Skin epidermis (tissue), 12 donors: ENCODE results near the gene INHBB.

ENCODE experiments used
- H3K27ac ChIP-seq, 21 experiments: fragments of 200-600 bp; sonication (generic) in 11 of 21; one replicate each; pipeline ENCODE4 v1.5.0; 2020; ENCODE audit warnings: mild to moderate bottlenecking in 3 of 21, inconsistent platforms in 2 of 21, moderate library complexity in 2 of 21
- H3K4me3 ChIP-seq, 7 experiments: fragments of 200-600 bp; sonication (generic) in 2 of 7; one replicate each; pipeline ENCODE4 v1.5.0; 2020; ENCODE audit warnings: inconsistent platforms in 2 of 7, mild to moderate bottlenecking in 2 of 7, moderate library complexity in 1 of 7

The INHBB gene

DNA sequence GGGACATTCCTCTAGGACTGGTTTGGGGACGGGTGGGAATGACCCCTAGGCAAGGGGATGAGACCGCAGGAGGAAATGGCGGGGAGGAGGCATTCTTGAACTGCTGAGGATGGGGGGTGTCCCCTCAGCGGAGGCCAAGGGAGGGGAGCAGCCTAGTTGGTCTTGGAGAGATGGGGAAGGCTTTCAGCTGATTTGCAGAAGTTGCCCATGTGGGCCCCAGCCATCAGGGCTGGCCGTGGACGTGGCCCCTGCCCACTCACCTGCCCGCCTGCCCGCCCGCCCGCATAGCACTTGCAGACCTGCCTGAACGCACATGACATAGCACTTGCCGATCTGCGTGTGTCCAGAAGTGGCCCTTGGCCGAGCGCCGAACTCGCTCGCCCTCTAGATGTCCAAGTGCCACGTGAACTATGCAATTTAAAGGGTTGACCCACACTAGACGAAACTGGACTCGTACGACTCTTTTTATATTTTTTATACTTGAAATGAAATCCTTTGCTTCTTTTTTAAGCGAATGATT lies 4.9 kb downstream of the INHBB start:
- no peak overlapping the region for H3K27ac ChIP-seq
- H3K4me3 ChIP-seq: no peak overlapping the region

DNA sequence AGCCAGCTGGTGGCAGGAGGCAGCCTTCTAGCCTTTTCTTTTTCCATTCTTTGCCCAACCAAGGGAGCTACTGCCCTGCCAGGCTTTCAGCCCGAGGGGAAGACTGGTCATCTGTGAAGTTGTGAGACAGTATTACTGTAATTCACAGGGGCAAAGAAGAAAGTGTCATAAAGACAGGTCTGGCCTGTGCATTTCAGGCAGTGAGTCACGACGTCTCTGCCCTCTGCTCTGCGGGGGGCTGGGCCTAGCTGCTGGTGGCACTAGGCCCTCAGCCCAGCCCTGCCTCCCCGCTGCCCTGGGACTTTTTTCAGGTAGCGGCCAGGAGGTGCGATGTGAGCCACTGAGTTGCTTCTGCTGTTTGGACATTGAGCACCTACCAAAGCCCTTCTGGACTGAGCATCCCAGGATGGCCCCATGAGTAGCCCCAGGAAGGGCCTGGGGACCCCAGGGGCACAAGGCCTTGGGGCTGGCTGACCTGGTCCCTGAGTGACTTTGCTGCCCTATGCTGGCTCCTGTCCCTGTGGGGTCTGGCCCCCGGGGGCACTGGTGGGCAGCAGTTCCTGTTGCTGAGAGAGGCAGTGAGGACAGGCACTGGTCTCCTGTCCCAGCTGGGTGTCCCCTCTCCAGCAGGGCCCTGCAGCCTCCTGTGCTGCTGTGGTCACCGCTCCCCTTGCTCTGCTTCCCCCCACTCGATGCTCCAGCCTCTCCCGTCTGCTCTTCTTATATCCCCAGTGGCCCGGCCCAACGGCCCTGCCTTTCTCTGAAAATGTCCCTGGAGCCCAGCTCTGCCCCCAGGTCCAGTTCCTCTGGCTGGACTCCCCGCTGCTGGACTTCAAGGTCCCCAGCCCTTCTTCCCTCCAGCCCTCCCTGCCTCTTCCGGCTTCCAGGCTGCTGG lies 7.0 kb downstream of the INHBB start:
- no peak overlapping the region for H3K27ac ChIP-seq
- no peak overlapping the region for H3K4me3 ChIP-seq

DNA sequence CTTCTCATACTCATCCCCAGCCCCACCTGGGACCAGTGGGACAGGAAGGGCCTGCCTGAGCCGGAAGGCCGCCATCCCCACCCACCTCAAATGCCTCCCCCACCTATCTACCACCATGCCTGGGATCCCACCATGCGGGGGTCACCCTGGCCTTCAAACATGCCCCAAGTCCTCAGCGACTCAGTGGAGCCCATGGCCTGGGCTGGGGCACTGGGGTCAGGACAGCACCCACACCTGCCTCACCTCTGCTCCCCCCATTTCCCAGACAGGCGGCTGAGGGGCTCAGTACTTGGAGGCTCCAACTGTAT lies 7.6 kb downstream of the INHBB start:
- Histone ChIP-seq H3K27ac (no peak overlapping the region), H3K4me3 (no peak overlapping the region)

DNA sequence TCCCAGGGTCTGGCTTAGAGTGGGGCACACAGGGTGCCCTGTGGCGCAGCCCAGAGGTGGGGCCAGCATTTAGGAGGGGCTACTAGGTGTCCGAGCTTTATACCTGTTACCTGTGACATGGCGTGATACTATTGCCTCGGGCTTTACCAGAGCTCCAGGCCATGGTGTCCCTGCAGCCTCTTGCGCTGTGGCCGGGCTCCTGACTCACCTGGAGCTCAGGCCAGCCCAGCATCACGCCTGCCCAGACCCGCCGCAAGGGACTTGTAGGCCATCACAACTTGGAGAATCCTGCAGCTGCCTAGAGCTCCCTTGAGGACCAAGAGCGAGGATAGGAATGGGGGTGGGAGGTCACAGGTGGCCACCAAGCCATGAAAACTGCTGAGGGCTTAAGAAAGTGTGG lies 8.0 kb downstream of the INHBB start:
- no peak overlapping the region for H3K27ac ChIP-seq

GRCh38 chr2:120354467-120354866 lies 8.5 kb downstream of the INHBB start:
- no peak overlapping the region for H3K27ac ChIP-seq
- H3K4me3 ChIP-seq: no peak overlapping the region

More for the DNA sequence above, 8.0 kb downstream of the INHBB start:
- no peak overlapping the region for H3K4me3 ChIP-seq

- H3K27ac ChIP-seq: no peak overlapping the region
- H3K4me3 ChIP-seq: no peak overlapping the region
Measured at GRCh38 chr2:120354935-120355779, 9.2 kb downstream of the INHBB start.

DNA sequence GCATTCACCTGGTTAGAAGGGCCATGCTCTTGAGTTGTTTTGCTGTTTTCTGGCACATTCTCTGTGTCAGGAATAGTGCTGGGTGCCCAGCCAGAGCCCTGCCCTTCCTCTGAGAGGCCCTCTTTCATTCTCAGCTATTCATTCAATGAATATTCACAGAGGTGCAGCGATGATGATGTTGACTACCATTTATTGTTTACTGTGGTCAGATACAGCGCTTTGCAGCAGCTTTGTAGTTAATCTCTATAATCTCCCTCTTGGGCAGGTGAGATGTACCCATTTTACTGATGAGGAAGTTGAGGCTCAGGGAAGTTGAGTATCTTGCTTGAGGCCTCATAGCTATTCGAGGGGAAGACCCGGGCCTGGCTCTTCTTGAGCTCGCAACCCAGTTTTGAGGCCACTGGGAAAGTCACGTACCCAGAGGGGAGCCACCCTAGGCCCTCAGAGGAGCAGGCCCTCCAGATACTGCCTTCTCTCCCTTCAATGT lies 9.9 kb downstream of the INHBB start:
- no peak overlapping the region for H3K4me3 ChIP-seq
- no peak overlapping the region for H3K27ac ChIP-seq

GRCh38 chr2:120357768-120358167 lies 11.8 kb downstream of the INHBB start:
- Histone ChIP-seq H3K4me3 (no peak overlapping the region), H3K27ac (no peak overlapping the region)

DNA sequence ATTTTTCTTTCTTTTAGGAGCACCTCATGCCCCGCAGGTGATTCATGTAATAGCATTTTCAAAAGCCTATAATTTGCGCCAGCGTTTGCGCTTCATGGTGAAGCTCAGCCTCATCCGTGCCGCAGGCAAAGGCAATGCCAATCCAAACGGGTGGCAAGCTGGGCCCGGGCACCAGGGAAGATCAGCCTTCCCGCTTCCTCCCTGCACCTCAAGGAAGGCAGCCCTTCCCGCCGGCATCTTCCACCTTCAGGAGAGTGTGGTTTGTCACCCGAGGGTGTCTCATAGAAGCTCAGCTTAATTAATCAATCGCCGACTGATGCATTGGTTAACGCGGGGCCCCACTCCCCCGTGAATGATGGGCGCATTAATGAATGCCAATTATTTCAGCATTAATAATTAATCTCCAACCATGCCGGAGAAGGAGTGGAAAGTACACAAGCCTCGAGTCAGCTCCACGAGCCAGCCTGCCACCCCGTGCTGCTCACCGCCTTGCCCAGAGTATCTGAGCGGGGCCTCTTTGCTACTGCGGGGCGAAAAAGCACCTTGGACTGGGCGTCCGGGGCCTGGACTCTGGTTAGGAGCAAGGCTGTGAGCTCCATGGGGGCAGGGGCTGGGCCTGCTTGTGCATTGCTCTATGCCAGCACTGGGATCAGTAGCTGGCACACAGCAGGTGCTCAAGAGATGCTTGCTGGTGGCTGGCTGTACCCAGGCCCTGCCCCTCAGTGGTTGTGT lies 13.0 kb downstream of the INHBB start:
- no peak overlapping the region for H3K4me3 ChIP-seq
- no peak overlapping the region for H3K27ac ChIP-seq

- Histone ChIP-seq H3K4me3 (no peak overlapping the region), H3K27ac (no peak overlapping the region)
Measured at GRCh38 chr2:120360307-120360855, 14.4 kb downstream of the INHBB start.

GRCh38 chr2:120362926-120363325 lies 17.0 kb downstream of the INHBB start:
- Histone ChIP-seq H3K27ac (no peak overlapping the region), H3K4me3 (no peak overlapping the region)

DNA sequence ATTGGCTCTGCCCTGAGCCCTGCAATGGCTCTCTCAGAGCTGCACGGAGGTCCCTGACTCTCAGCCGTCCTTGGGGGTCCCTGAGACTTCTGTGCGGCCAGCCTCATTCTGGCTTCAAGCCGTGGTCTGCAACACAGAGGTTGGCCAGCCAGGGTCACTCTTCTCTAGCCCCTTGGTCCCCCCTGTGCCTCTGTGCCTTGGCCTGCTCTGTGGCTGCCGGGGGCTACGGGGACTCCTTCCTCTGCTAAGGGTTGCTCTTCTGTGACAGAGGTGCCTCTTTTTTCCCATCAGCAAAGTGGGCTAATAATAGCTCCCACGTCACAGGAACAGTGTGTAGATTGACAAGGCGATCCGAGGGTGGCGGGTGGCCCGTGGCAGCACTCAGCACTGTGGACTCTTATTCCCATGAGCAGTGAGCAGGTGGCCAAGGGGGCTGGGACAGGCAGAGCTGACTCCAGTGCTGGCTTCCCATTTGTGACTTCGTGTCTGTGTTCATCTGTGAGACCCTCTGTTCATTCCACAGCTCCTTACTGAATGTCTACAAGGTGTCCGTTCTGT lies 19.4 kb downstream of the INHBB start:
- Histone ChIP-seq H3K27ac (no peak overlapping the region), H3K4me3 (no peak overlapping the region)

DNA sequence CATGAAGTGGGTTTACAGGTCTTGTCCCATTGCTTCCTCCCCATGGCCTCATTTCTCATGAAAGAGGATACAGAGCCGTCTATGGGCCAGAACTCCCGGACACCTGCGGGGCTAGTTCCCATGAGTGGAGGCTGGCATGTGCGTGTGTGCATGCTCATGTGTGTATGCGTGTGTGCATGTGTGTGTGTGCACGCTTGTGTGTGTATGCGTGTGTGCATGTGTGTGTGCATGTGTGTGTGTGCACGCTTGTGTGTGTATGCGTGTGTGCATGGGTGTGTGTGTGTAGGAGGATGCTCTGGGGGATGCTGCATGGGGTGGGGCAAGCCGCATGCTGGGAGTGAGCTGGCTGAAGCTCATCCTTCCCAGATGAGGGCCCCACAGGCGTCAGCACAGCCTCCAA lies 20.8 kb downstream of the INHBB start:
- no peak overlapping the region for H3K27ac ChIP-seq

DNA sequence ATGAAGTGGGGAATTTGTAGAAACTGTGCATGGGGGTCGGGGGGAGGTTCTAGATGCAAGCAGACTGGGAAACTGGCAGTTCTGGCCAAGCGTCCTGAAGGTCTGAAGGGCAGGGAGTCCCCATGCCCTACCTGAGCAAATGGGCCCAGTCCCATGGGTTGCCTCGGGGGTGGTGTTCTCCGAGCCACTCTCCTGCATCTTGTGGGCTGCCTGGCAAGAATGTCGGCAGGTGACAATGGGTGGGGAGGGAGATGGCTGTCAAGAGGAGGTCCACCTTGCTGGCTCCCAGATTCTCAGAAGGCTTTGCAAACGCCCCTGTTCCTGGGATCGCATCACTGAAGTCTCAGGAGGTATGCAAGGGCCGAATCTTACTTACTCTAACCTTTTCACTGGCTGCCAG lies 21.3 kb downstream of the INHBB start:
- no peak overlapping the region for H3K27ac ChIP-seq
- H3K4me3 ChIP-seq: no peak overlapping the region

More for the DNA sequence above, 20.8 kb downstream of the INHBB start:
- H3K4me3 ChIP-seq: no peak overlapping the region

DNA sequence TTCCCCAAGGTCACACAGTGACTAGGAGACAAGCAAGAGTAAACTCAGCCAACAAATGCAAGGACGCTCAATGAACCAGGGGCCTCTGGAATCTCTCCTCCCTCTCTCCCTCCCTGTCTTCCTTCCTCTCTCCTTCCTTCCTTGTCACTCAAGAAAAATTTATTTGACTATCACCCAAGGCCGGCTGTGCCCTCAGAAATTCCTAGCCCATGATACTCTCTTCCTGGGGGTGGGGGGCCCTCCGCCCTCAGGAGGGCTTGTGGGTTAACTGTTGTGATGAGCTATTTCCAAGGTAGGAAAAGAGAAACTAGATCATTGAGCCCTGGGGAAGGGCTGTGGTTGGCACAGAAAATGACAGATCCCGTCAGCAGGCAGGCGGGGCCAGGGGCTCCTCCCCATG lies 21.7 kb downstream of the INHBB start:
- Histone ChIP-seq H3K4me3 (no peak overlapping the region), H3K27ac (no peak overlapping the region)

DNA sequence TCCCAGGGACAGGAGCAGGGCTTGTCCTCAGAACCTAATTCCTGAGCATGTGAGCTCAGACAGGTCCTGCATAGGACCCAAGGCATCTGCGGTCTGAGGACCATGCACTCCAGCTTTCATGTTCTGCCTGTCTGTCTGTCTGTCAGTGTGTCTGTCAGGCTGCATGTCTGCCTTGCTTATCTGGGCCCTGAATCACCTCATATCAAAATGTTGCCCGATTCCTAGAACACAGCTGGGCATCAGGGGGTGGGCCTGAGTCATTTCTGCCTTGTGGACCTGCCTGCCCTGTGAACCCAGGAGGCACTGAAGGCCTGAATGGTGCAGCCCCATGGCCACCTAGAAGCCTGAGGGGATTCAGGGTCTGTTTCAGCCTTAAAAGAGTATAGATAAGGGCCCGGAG lies 22.1 kb downstream of the INHBB start:
- H3K4me3 ChIP-seq: no peak overlapping the region
- H3K27ac ChIP-seq: no peak overlapping the region

DNA sequence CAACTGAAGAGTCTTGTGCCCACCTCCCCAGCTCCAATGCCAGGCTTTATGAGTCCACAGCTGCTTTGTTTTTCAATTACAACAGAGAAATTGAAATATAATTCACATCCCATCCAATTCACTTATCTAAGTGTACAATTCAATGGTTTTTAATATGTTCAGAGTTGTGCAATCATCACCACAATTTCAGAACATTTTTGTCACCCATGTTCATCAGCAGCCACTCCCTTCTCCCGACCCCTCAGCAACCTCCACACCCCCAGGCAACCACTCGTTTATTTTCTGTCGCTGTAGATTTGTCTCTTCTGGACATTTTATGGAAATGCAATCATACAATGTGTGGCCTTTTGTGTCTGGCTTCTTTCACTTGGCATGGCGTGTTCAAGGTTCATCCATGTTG lies 23.3 kb downstream of the INHBB start:
- no peak overlapping the region for H3K27ac ChIP-seq
- H3K4me3 ChIP-seq: no peak overlapping the region

GRCh38 chr2:120371969-120372625 lies 26.2 kb downstream of the INHBB start:
- Histone ChIP-seq H3K27ac (no peak overlapping the region), H3K4me3 (no peak overlapping the region)

GRCh38 chr2:120372816-120373215 lies 26.9 kb downstream of the INHBB start:
- H3K4me3 ChIP-seq: no peak overlapping the region

More at GRCh38 chr2:120372816-120373215, 26.9 kb downstream of the INHBB start:
- no peak overlapping the region for H3K27ac ChIP-seq
